Adipose tissue (tissue), 3 donors: Measurements from ENCODE around the gene RIT2. TPM values are rescaled to one million over a fixed set of nuclear protein-coding genes. Genes with fewer than 3 reads are reported as not detected.

Experiments used
- H3K27ac ChIP-seq: one replicate; pipeline ENCODE4 v1.5.1; 2013; ENCODE audit warnings: low read depth, low read length
- WGBS, 3 donors: extraction: QIAGEN DNeasy Blood & Tissue Kit; methylation state at CpG; one replicate each; pipeline ENCODE4 v1.1.7; 2013; 5-methylcytosine and 5-hydroxymethylcytosine counted together
- polyA plus RNA-seq, 3 donors: library from polyadenylated mRNA; stranded (reverse); fragments of 200-250 nt; gene quantifications; one replicate each; pipeline ENCODE4 v1.2.3, GENCODE V29; 2013
- donor health status: healthy with polysubstance abuse.
- donor health status: Bipolar disorder and iron deficiency.
- donor health status: healthy.

RIT2 gene
- polyA plus RNA-seq, 3 donors = not detected

DNA sequence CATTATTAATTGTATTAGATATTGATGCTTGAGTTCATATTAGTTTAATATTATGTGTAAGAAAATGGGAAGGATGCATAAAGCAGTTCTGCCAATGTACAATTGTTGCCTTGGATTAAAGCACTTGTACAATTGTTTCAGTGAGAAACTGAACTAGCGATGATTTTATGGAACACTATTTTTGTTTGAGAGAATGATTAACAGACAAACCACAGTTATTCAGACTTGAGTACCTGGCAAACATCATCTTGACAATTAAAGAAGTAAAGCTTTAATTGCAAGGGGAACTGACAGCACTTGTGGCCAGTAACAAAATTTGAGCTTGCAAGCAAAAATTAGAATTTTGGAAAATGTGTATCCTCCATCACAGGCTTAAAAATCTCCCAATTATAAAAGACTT is 214.3 kb downstream of the RIT2 start:
- H3K27ac ChIP-seq = no peak overlapping the region
- WGBS, 3 donors = 60 to 96% (median 96%) methylated on average over 1 of the region's 1 CpG

DNA sequence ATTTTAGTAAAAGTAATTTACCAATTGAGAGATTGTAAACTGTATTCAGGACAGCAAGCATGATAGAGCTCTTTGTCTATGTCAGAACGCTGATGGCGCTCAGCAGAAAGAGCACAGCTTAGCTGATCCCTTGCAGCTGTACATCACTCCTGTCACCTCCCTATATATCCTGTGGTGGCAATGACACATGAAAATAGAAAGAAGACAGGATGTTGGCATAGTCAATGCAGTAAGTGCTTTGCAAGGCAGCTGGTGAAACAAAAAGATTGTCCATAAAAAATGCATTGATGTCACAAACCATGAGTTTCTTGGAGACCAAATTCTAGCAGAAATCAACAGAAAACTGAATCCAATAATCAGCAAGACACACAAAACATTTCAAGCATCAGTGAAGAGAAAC is 221.5 kb downstream of the RIT2 start:
- H3K27ac ChIP-seq = no peak overlapping the region
- 74 to 85% (median 83%) methylated on average over 2 of the region's 2 CpGs for WGBS, 3 donors

DNA sequence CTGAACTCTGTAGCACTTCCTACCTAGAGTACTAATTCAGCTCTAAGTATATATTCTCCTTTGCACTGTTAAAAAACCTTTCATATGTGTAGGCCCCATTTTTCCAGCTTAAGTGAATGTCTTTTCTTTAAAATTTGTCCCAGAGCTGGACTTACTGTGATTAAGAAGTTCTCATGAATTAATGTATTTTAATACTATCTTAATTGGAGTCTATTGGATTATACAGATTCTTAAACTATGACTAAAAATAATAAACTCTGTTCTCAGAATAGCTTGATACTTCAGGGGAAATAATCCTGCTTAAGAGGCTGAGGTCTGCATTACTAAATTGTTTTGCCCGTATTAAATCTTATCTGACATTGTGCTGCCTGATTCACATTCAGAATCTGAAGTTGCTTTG is 223.3 kb downstream of the RIT2 start:
- WGBS, 3 donors = 40 to 68% (median 44%) methylated on average over 1 of the region's 1 CpG
- H3K27ac ChIP-seq = no peak overlapping the region

DNA sequence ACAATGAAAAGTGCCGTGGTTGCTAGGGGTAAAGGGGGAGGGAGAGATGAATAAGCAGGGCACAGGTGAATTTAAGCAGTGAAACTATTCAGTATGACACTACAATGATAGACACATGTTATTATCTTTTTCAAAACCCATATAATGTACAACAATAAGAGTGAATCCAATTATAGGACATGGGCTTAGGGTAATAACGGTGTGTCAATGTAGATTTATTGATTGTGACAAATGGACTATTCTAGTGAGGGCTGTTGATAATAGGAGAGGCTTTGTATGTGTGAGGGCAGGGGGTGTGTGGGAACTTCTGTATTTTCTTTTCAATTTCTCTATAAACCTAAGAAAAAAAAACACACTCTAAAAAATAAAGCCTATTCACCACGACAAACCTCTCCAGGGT is 223.8 kb downstream of the RIT2 start:
- WGBS, 3 donors = 57 to 84% (median 78%) methylated on average over 3 of the region's 3 CpGs
- no peak overlapping the region for H3K27ac ChIP-seq

DNA sequence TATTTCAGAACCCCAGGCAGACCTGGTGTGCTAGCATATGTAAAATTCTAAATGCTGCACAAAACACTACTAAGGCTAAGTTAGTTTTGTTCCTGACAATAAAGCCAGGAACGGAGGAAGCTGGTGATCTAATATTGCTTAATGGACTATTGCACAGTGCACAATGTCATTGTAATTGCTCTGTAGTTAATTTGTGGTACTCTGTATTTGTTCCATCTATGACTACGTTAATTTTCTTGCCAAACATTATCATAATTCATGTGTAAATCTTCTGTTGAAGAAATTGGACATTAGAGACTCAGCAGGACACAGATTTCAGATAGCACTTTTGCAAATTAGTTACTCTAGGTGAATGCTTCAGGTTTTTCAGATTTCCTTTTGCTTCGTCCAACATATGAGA is 232.3 kb downstream of the RIT2 start:
- no peak overlapping the region for H3K27ac ChIP-seq
- 54 to 62% (median 61%) methylated on average over 3 of the region's 3 CpGs for WGBS, 3 donors

DNA sequence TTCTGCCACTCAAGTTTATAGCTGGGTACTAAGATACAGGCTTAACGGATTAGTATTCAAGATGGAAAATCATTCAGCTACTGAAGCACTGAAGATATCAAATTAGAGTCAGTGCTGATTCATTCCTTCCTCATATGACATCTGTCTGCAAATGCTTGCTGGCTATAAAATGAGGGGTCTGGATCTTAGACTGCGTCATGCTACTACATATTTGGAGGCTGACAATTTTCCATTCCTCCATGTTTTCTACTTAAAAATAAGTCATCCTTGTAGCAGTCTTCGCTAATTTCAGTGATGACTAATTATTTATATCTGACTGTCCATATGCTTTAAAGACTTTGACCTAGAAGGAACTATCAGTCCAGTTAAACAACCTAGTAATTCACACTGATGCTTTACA is 233.4 kb downstream of the RIT2 start:
- H3K27ac ChIP-seq = no peak overlapping the region
- WGBS, 3 donors = 79 to 91% (median 88%) methylated on average over 3 of the region's 3 CpGs

DNA sequence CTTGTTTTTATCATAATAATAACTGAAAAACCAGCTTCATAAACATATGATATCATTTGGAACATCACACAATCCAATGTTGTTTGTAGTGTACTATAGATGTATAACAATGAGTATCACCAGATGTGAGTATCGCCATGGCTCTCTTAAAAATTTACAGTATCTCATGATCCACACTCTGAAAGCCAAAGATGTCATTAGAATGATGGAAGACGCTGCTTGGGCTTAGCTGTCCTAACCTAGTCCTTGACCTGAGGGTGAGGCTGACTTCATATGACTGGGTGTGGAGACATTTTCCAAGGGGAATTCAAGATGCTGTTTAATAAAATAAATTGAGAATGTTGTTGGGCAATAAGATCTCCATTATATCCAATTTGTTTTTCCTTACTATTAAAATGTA is 242.6 kb downstream of the RIT2 start:
- H3K27ac ChIP-seq = no peak overlapping the region

DNA sequence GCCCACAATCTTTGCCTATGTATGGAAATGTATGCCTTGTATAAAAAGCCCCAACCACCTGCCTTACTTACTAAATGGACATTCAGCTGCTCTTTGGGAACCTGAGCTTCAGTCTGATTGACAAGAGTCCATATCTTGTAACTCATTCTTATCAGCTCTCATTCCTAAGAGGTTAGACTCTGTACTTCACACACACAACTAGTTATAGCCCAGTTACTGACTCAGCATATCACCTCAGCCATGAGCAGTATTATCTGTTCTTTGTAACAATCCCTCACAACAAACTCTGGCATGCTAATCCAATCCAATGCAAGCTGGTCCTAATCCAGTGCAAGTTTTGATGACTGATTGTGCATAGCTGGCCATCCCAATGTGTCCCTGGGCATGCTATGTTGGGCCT is 250.6 kb downstream of the RIT2 start:
- no peak overlapping the region for H3K27ac ChIP-seq

More for the DNA sequence above, 242.6 kb downstream of the RIT2 start:
- WGBS, 3 donors = 57 to 74% (median 65%) methylated on average over 2 of the region's 2 CpGs

DNA sequence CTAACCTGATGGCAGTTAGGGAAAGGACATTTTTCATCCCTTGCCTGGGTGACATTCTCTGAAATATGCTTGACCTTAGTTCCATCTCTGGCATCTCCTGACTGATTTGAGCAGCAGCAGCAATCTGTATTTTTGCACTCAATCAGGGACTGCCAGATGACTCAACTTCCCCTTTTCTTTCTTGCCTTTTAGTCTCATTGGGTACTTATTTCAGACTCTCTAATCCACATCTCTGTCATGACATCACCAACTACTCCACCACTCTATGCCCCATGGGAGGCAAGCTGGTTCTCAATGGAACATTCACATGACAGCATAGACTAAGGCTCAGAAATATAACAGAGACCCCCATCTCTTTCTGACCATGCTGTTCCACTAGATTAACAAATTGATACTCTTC is 254.2 kb downstream of the RIT2 start:
- no peak overlapping the region for H3K27ac ChIP-seq

DNA sequence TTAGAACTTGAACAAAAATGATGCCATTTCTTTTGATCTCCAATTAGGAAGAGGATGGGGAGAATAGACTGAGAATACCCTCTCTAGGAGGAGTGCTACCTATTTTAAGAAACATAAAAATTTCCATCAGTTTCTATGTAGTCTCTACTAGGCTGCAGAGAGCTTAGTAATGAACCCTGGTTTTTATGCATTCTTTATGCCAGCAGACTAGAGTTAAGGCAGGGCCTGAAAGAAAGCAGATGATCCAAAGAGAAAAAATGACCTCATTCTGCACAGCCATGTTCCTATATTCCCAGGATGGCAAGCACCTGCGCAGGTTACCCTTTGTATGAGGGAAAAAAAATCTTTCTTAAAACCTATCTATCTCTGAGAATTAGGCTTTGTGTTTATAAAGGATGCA is 254.9 kb downstream of the RIT2 start:
- H3K27ac ChIP-seq = no peak overlapping the region
- 85 to 91% (median 88%) methylated on average over 1 of the region's 1 CpG for WGBS, 3 donors

DNA sequence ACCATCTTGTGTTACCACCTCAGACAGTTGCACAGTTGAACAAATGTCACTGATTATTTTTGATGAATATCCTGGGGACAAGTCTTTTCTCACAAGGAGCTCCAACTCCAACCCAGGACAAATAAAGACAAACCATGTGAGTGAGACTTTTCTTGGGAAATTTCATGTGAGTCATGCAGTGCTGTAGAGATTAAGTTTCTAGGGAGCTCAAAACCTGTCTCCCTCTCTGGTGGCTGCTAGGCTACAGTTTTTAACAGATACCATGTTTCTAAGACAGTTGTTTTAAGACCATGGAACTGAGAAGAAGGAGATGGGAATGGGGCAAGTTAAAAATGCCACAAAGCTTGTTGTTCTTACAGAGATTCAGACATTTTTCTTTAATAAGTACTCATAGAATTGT is 255.5 kb downstream of the RIT2 start:
- H3K27ac ChIP-seq = no peak overlapping the region

DNA sequence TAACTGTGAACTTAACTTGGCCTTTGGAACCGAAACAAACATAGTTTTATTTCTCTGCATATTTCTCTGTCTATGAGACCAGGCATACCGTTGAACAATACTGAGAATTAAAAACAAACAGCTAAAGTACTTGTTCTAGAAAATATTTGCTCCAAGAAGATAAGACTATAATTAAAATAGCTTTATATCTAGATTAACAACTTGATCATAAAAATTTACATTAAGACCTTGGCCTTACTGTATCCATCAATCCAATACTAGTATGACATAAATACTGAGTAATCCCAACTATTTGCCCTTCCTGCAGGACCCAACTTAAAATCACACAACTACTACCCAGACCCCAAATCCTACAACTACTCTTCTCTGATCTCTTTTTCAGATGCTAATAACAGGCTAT is 260.9 kb downstream of the RIT2 start:
- H3K27ac ChIP-seq = no peak overlapping the region
- 52 to 69% (median 60%) methylated on average over 2 of the region's 2 CpGs for WGBS, 3 donors

DNA sequence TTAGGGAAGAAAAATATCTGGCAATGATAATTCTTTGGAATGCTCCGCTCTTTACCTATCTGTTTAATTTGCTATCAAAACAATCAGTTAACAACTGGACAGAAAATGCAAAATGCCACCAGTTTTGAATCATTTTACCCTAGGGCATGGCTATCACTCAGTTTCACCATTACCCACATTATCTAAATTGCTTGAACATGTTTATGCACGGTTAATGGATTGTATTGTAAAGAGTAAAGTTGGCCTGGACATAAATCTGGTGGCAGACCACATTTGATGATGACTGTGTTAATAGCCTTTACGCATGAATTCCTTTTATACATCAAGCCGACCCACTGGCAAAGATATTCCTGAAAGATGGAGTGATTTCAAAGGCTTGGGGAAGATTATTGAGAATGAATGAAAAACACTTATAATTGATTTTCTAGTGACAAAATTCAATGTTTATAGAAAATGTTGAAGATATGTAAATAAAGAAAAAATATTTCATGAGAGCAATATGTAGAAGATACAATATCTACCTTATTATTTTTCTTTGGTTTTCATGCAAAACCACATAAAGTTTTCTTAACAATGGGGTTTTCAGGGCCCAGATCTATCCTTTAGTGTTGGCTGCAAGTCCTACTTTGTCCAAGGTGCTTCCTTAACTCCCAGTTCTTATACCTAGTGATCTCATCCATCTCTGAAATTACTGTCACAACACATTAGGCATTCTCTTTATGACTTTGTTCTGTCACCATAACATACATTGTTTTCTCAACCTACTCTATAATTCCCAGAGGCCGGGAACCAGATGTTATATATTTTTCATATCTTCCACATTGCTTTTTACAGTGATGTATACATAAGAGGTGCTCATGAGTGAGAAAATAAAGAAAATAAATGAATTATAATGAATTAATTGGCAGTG is 265.1 kb downstream of the RIT2 start:
- no peak overlapping the region for H3K27ac ChIP-seq
- 80 to 84% (median 82%) methylated on average over 5 of the region's 5 CpGs for WGBS, 3 donors

DNA sequence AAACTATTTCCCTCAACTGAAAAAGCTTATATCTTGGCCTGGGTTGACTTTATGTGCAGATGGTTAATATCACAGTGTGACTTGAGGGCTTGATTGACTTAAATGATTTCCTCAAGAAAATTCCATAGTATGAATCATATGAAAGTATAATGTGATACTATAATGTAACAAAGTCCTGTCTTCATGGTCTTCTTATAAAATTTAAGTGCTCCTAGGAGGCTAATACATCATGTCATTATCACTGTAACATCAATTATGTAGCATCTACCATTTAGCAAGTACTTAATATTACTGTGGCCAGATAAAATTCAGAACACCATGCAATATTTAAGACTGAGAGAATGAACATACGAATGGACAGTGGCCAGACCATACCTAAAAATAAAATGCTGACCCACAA is 276.1 kb downstream of the RIT2 start:
- WGBS, 3 donors = 28 to 59% (median 52%) methylated on average over 1 of the region's 1 CpG
- H3K27ac ChIP-seq = no peak overlapping the region

DNA sequence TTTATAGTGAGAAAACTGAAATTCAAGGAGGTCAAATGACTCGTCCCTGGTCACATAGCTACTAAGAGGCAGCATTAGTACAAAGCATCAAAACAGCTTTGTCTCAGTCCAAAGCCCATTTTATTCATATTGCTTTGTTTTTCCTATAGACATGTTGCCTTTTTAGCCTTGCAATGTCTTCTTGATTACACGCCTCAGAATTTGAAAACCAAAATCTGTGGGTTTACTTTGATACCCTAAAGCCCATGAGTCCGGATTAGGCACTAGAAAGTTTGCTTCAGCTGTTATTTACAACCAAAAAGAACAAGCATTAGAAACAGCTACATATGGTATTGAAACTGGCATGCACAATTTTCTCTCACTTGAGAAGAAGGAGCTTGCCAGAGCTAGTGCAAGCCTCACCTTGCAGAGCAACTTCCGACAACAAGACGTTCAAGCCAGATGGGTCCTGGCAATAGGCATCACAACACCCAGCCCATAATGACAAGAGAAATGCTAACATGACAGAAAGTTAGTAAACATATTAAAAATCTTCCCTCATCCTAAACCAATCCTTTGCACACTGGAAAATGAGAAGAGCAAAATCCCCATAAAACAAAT is 276.8 kb downstream of the RIT2 start:
- H3K27ac ChIP-seq = no peak overlapping the region
- WGBS, 3 donors = 71 to 88% (median 83%) methylated on average over 5 of the region's 5 CpGs

DNA sequence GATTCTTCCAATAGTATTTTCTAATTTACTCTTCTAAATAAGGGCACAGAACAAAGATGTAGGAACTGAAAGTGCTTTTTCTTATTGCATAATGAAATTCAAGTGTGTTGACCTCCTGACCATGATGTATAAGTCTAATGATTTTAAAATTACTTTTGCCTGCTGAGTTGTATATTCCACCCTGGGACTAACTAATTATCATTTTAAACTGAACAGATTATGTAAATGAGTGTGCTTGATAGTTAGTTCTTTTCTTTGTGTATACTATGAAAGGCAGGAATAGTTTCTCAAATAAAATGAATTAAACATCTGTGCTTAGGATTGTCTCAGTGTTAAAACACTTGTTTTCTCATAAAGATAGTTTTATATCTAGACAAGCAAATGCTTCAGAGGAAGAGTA is 284.5 kb downstream of the RIT2 start:
- no peak overlapping the region for H3K27ac ChIP-seq

DNA sequence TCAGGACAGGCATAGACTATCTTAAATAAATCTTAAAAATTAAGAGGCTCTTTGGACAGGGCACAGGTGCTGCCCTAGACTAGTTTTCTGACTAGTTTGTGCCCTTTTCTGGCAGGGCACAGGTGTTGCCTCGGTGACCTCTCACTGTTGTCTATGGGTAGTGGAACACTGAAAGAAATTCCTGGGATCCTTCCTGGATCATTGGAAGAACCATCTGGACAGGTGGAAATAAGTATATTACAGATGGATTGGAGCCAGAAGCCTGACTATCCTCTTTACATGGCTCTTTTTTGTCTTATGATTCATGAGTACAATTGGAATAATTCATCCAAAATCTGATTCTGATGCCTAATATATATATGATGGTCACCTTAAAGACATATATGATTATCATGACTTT is 286.6 kb downstream of the RIT2 start:
- WGBS, 3 donors = 91 to 100% (median 97%) methylated on average over 1 of the region's 1 CpG

DNA sequence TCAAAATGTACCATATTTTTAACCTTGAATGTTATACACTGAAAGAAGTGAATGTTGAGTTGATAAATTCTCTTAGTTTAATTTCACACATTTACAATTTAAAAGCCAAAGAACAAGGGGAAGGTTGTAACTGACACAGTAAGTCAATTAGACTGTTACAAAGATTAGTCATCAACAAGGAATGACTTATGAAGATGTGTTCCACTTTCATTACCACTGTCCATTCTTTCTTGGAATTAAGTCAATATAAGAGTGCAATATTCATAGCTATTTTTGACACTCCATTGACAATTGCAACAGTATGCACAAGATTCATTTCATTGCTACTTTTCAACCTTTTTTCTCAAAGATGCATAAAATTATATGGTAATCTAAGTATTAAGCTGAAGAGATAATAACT is 291.3 kb downstream of the RIT2 start:
- no peak overlapping the region for H3K27ac ChIP-seq

More for the DNA sequence above, 286.6 kb downstream of the RIT2 start:
- no peak overlapping the region for H3K27ac ChIP-seq

DNA sequence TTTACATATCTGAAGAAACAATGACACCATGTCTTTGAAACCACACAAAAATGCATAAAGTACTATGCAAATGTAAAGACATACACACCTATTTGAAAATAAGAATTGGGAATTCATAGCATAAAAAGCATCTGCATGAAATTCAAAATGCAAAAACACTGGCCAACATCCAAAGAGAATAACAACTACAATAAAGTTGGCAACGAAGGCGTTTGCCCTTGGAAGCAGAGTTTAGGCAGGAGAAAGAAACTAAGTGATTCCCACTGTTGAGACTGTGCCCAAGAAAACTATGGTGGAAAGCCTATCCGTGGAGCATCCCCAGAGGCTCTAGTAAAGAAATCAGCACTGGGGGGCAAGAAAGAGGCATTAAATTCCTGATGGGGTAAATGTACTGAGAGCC is 292.8 kb downstream of the RIT2 start:
- whole genome bisulfite sequencing, 3 donors = 71 to 72% (median 71%) methylated on average over 3 of the region's 3 CpGs
- H3K27ac ChIP-seq = no peak overlapping the region

DNA sequence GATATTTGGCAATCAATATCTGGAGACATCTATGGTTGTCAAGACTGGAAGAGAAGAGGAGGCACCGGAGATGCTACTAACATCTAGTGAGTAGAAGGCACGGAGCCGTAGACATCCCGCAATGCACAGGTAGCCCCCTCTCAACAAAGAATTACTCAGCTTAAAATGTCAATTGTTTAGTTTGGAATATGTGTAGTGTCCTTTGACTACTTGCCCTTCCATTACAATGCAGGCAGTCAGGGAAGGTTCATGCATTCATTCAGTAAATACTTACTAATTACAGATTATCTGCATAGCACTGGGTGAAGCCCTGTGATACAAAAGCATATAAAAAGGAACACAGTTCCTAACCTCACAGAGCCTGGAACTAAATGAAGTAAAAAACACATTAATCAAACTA is 294.0 kb downstream of the RIT2 start:
- WGBS, 3 donors = 93 to 95% (median 93%) methylated on average over 4 of the region's 4 CpGs

More for the DNA sequence above, 294.0 kb downstream of the RIT2 start:
- H3K27ac ChIP-seq = no peak overlapping the region
